ENCODE data around the gene PLCG2. TPM values are rescaled to one million over a fixed set of nuclear protein-coding genes. Genes with fewer than 3 reads are reported as not detected.
A peak's percentile ranks its signal among the peaks of the same experiment; 100 is the strongest.
"Not testable (repeated sequence)": the region's sequence is repeated elsewhere in the genome, so short reads cannot be mapped to it uniquely, and the experiment has no call there.

PLCG2 gene
- total and polyA plus RNA-seq, 7 donors: 1.6 to 24.8 (median 3.6) TPM

DNA sequence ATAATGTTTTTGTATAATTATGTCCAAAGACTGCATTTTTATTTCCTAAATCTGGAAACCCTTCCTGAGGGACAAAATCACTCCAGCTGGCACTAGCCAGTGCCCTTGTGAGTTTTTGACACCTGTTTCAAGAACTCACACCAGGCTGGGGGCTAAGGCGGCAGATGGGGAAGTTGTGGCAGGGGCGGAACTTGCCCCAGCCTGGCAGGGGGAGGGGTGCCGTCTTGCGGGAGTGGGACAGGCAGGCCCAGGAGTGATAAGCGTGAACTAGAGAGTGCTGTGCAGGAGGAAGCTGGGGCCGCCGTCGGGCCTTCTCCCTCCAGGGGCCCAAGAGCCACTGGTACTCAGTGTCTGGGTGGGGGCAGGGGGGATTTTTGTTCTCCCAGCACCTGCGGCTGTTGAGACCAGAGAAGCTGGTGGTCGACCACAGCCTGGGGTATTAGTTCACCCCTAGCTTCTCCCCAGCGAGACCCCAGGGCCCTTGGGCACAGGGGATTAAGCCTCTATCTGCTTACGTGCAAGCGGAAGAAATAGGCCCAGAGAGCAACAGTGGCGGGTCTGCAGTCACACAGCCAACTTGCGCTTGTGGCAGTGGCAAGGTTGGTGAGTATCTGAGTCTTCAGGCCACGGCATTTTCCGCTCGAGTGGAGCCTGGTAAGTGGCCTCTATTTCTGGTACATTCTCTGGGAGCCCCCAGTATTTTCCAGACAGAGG lies 40.2 kb upstream of the PLCG2 start:
- TF ChIP-seq EP300 (IDR thresholded peaks at IDR 0.05): no peak
- no peak for TF ChIP-seq POLR2AphosphoS5 (IDR thresholded peaks at IDR 0.05)
- TF ChIP-seq, protein P1, sequence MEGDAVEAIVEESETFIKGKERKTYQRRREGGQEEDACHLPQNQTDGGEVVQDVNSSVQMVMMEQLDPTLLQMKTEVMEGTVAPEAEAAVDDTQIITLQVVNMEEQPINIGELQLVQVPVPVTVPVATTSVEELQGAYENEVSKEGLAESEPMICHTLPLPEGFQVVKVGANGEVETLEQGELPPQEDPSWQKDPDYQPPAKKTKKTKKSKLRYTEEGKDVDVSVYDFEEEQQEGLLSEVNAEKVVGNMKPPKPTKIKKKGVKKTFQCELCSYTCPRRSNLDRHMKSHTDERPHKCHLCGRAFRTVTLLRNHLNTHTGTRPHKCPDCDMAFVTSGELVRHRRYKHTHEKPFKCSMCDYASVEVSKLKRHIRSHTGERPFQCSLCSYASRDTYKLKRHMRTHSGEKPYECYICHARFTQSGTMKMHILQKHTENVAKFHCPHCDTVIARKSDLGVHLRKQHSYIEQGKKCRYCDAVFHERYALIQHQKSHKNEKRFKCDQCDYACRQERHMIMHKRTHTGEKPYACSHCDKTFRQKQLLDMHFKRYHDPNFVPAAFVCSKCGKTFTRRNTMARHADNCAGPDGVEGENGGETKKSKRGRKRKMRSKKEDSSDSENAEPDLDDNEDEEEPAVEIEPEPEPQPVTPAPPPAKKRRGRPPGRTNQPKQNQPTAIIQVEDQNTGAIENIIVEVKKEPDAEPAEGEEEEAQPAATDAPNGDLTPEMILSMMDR (IDR thresholded peaks at IDR 0.05): no peak
- no peak for TF ChIP-seq POLR2A (IDR thresholded peaks at IDR 0.05)
- peak; percentile 75 for DNase-seq
- intact Hi-C loops (cut with DNase I): loop anchor here (5.0 to 10.0 kb wide), 3 partner anchors 372 to 702 kb away; partner anchors contain the start of gene ATMIN
- no peak overlapping the region for H3K27ac ChIP-seq
- H3K9me3 ChIP-seq: no peaks in the 10 kb centered on the region
- 57 to 82% methylated on average over 18 of the region's 18 CpGs for WGBS, 2 donors
- H3K36me3 ChIP-seq: no peaks in the 10 kb centered on the region
- H3K4me1 ChIP-seq: peaks cover 0 to 11% (median 10%) of the 10 kb centered on the region in 4 donors
- no peaks in the 10 kb centered on the region for H3K27me3 ChIP-seq
- H3K4me3 ChIP-seq: no peak overlapping the region

- Histone ChIP-seq H3K36me3 (no peaks in the 10 kb centered on the region), H3K4me1 (peaks cover 0 to 11% (median 10%) of the 10 kb centered on the region in 4 donors), H3K27me3 (no peaks in the 10 kb centered on the region), H3K9me3 (no peaks in the 10 kb centered on the region), H3K4me3 (no peak overlapping the region), H3K27ac (no peak overlapping the region)
- TF ChIP-seq POLR2A (IDR thresholded peaks at IDR 0.05): no peak
- no peak for TF ChIP-seq EP300 (IDR thresholded peaks at IDR 0.05)
- TF ChIP-seq POLR2AphosphoS5 (IDR thresholded peaks at IDR 0.05): no peak
- TF ChIP-seq, protein P1 (IDR thresholded peaks at IDR 0.05): no peak
- WGBS, 2 donors: 83 to 87% methylated on average over 8 of the region's 8 CpGs
- DNase-seq: no peak
- intact Hi-C loops (cut with DNase I): loop anchor here (5.0 to 10.0 kb wide), 3 partner anchors 372 to 702 kb away; partner anchors contain the start of gene ATMIN
Measured at GRCh38 chr16:81739503-81739902, 39.6 kb upstream of the PLCG2 start.

- peaks cover 0 to 11% (median 10%) of the 10 kb centered on the region in 4 donors for H3K4me1 ChIP-seq
- 61 to 64% methylated on average over 8 of the region's 8 CpGs for whole genome bisulfite sequencing, 2 donors
- no peak for DNase-seq
- no peak overlapping the region for H3K27ac ChIP-seq
- H3K36me3 ChIP-seq: no peaks in the 10 kb centered on the region
- intact Hi-C loops (cut with DNase I): no loop called here
- no peaks in the 10 kb centered on the region for H3K27me3 ChIP-seq
- no peaks in the 10 kb centered on the region for H3K9me3 ChIP-seq
- H3K4me3 ChIP-seq: no peak overlapping the region
- TF ChIP-seq POLR2AphosphoS5 (IDR thresholded peaks at IDR 0.05) (no peak), EP300 (IDR thresholded peaks at IDR 0.05) (no peak), POLR2A (IDR thresholded peaks at IDR 0.05) (no peak)
- TF ChIP-seq, protein P1 (IDR thresholded peaks at IDR 0.05): no peak
Measured at GRCh38 chr16:81740169-81740568, 38.9 kb upstream of the PLCG2 start.

DNA sequence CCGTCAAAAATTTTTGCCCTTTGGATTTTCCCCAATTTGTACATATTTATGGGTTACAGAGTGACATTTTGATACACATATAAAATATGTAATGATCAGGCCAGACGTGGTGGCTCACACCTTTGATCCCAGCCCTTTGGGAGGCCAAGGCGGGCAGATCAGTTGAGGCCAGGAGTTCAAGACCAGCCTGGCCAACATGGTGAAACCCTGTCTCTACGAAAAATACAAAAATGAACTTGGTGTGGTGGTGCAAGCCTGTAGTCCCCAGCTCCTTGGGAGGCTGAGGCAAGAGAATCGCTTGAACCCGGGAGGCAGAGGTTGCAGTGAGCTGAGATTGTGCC lies 37.7 kb upstream of the PLCG2 start:
- H3K27me3 ChIP-seq; H3K4me3 ChIP-seq; H3K9me3 ChIP-seq; DNase-seq; H3K36me3 ChIP-seq; H3K27ac ChIP-seq; intact Hi-C loops (cut with DNase I): not testable (repeated sequence)
- peaks cover 0 to 19% (median 10%) of the 10 kb centered on the region in 4 donors for H3K4me1 ChIP-seq
- 83 to 89% methylated on average over 6 of the region's 6 CpGs for WGBS, 2 donors

- TF ChIP-seq, protein P1 (IDR thresholded peaks at IDR 0.05): no peak
- no peak for TF ChIP-seq POLR2AphosphoS5 (IDR thresholded peaks at IDR 0.05)
- DNase-seq: no peak
- H3K9me3 ChIP-seq: no peaks in the 10 kb centered on the region
- 68 to 78% methylated on average over 4 of the region's 4 CpGs for WGBS, 2 donors
- H3K27me3 ChIP-seq: no peaks in the 10 kb centered on the region
- H3K4me1 ChIP-seq: peaks cover 0 to 11% (median 0%) of the 10 kb centered on the region in 4 donors
- no peak overlapping the region for H3K4me3 ChIP-seq
- no peak overlapping the region for H3K27ac ChIP-seq
- intact Hi-C loops (cut with DNase I): no loop called here
- no peaks in the 10 kb centered on the region for H3K36me3 ChIP-seq
Measured at GRCh38 chr16:81744385-81744784, 34.7 kb upstream of the PLCG2 start.
